HG02943 (cell line): ENCODE data around the gene TSPYL4.

Source experiments
- ATAC-seq: cut with Tn5 transposase; IDR thresholded peaks from one replicate; pipeline ENCODE4 v1.9.1; 2021; ENCODE audit warnings: mild to moderate bottlenecking, low read depth, moderate library complexity; ENCODE audit not compliant: unreplicated experiment

The TSPYL4 gene

GRCh38 chr6:116238083-116238482 is 15.8 kb downstream of the TSPYL4 start:
- ATAC-seq, result no peak

DNA sequence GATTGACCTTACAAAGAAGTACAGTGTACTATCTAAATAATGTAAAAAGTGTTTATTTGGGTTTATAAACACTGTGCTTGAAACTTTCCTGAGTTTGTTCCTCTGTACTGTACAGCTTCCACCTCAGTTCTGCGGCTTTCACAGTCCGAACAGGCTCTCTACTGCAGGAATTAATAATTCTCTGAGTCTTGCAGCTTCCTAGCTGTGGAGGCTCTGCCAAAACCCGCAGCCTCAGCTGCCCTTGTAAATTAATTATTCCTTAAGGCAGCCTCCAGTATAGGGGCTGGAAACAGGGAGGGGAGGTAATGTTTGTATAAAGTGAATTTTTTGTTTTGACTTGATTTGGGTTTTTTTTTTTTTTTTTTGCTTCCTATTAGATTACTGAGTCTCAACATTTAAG is 19.2 kb downstream of the TSPYL4 start:
- no peak for ATAC-seq

DNA sequence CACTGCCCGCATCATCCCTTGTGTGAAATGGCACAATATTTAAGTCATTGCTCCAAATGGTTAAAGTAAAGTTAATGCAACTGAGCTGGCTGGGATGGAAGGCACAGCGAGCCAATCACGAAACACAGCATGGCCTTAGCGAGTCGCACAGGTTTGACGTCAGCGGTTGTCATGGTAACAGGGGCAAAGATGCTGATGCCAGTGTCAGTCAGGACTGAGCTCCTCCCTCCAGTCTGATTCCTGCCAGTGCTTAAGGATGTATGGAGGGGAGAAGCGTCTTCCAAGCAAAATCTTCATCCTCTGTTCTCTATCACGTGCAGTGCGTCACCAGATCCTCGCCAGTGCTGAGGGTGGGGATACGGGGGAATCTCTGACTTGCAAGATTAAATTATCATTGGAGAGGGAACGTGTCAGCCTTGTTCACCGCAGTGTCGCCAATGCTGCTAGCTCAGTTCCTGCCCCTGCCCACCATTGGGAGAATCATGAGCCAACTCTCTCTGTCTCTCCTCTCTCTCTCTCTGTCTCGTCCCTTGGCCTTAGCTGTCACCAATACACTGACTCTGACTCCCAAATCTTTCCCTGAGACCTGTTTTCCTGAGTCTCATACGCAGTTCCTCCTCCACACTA is 24.5 kb downstream of the TSPYL4 start:
- ATAC-seq, result no peak

DNA sequence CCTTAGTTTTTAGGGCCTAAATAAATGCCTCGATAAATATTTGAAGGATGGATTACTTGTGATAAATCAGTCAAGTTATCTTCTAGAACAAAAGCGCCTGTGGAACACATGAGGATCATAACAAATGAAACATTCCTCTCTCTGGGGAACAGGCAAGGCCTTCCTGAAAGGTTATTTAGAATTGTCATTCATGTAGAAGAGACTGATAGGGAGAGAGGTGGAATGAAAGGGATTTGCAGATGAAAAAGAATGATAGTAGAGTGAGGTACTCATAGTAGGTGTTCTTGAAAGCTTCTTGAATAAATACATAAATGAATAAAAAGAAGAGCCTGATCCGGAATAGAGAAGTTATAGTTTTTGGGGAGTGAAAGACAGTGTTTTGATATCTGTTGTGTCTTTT is 30.5 kb downstream of the TSPYL4 start:
- no peak for ATAC-seq

GRCh38 chr6:116221911-116222310 is 32.0 kb downstream of the TSPYL4 start:
- no peak for ATAC-seq

GRCh38 chr6:116221067-116221466 is 32.8 kb downstream of the TSPYL4 start:
- ATAC-seq, result no peak

GRCh38 chr6:116218866-116219265 is 35.0 kb downstream of the TSPYL4 start:
- no peak for ATAC-seq

DNA sequence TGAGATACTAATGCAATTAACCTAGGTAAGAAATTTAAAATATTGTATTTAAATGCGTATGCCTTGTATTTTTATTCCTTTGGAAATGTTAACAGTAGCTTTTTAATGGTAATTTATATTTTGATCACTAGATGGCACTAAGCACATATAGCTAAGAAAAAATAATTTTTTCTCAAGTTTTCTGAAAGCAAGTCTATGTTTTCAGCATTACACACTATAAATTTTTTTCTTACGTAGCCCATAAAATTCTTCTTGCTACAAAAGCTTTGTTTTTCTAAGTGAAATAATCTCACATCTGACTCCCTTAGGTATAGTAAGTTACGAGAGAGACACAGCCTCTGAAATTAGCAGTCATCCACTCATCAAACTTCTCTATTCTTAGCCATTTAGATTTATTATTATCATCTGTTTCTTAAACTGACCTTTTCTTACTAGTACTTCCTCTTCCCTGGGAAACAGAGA is 35.7 kb downstream of the TSPYL4 start:
- ATAC-seq, result no peak

GRCh38 chr6:116217069-116217468 is 36.8 kb downstream of the TSPYL4 start:
- no peak for ATAC-seq

DNA sequence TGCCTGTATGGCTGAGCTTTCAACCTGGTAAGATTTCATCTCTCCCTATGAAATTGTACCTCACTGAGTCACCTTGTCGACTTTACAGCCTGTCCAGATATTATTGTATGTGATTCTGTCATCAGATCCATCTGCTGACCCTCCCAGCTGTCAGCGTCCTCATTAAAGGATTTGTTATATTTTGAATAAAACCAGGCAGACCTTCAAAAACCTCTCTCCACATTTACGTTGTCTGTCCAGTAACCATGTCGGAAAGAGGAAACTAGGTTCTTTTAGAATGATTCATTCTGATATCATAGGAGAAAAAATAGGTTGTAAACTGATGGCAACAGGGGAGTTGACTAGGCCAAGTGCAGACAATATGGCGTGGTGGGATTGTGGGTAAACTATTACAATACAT is 38.5 kb downstream of the TSPYL4 start:
- no peak for ATAC-seq

GRCh38 chr6:116214681-116215080 is 39.2 kb downstream of the TSPYL4 start:
- ATAC-seq, result no peak

GRCh38 chr6:116210750-116211425 is 43.0 kb downstream of the TSPYL4 start:
- no peak for ATAC-seq

- no peak for ATAC-seq
Measured at GRCh38 chr6:116210316-116210715, 43.6 kb downstream of the TSPYL4 start.

GRCh38 chr6:116208056-116208785 is 45.7 kb downstream of the TSPYL4 start:
- no peak for ATAC-seq

GRCh38 chr6:116206231-116206903 is 47.5 kb downstream of the TSPYL4 start:
- no peak for ATAC-seq

DNA sequence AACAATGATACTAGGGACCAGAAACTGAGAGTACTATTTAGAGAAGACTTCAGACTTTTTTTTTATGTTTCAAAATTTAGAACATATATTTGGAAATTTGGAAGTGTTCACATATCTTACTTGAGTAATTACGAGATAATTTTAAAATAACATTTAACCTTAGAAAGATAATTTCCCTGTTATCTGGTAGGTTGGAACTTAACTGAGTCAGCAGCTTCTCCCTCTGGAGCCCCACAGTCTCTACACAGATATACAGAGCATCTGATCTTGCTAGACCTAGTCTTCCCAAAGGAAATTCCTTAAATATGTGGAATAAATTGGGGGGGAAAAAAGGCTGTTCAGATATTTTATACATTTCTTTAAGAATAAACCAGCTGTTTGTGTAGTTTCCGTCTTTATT is 48.6 kb downstream of the TSPYL4 start:
- no peak for ATAC-seq

DNA sequence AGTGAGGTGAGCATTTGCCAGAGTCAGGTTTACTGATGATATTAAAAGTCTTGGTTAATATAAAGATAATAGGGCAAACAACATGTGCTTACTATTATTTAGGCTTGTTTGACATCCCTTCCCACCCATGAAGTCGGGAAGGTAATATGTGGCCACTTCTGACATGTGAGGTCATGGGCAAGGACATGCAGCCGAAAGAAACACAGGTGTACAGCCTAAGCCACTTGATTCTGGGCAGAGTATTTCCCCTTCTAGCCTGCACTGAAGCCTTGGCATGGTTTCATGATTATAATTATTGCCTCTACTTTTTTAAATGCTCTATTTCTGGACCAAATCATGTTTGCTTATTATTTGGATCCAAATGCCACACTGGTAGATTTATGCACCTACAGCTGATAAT is 52.3 kb downstream of the TSPYL4 start:
- no peak for ATAC-seq

- ATAC-seq, result no peak
Measured at GRCh38 chr6:116200619-116201249, 53.1 kb downstream of the TSPYL4 start.
